GM23338 (cell line): ENCODE data around the gene AKAP17A. TPM values are rescaled to one million over a fixed set of nuclear protein-coding genes. Genes with fewer than 3 reads are reported as not detected.

Experiments used
- ATAC-seq: fragments of 200-7000 bp; cut with Tn5 transposase; 3 replicates; pipeline ENCODE4 v1.9.1; 2020
- DNase-seq: peaks from one replicate; pipeline ENCODE4 v3.0.0-alpha.2; 2015; ENCODE audit warnings: low spot score
- H2AFZ ChIP-seq: fragments of 200-600 bp; sonication (generic); 2 replicates; pipeline ENCODE4 v1.8.0; 2016; ENCODE audit warnings: antibody characterized with exemption, mild to moderate bottlenecking, moderate library complexity
- H3F3A ChIP-seq: fragments of 200-600 bp; sonication (generic); replicated peaks from 2 replicates; pipeline ENCODE4 v1.8.0; 2017; ENCODE audit warnings: antibody characterized with exemption, mixed run types, low read depth
- H3K27ac ChIP-seq: fragments of 200-600 bp; sonication (generic); 2 replicates; pipeline ENCODE4 v1.6.1; 2016; ENCODE audit warnings: low read depth
- H3K27me3 ChIP-seq: fragments of 200-600 bp; sonication (generic); 2 replicates; pipeline ENCODE4 v1.8.0; 2016; ENCODE audit warnings: mild to moderate bottlenecking, mixed run types, moderate library complexity; ENCODE audit not compliant: insufficient read depth
- H3K36me3 ChIP-seq: fragments of 200-600 bp; sonication (generic); 2 replicates; pipeline ENCODE4 v1.8.0; 2016; ENCODE audit warnings: mild to moderate bottlenecking; ENCODE audit not compliant: insufficient read depth
- H3K4me1 ChIP-seq: fragments of 200-600 bp; sonication (generic); 2 replicates; pipeline ENCODE4 v1.8.0; 2016; ENCODE audit warnings: mild to moderate bottlenecking, moderate library complexity; ENCODE audit not compliant: insufficient read depth
- H3K4me2 ChIP-seq: fragments of 200-600 bp; sonication (generic); 2 replicates; pipeline ENCODE4 v1.7.1; 2017; ENCODE audit warnings: mixed run types
- H3K4me3 ChIP-seq: fragments of 200-600 bp; sonication (generic); 2 replicates; pipeline ENCODE4 v1.6.1; 2016; ENCODE audit warnings: mixed run types
- H3K79me2 ChIP-seq: fragments of 200-600 bp; sonication (generic); replicated peaks from 2 replicates; pipeline ENCODE4 v1.8.0; 2017; ENCODE audit warnings: mild to moderate bottlenecking; ENCODE audit not compliant: insufficient read depth
- H3K9me2 ChIP-seq: fragments of 200-600 bp; sonication (generic); 2 replicates; pipeline ENCODE4 v1.8.0; 2017; ENCODE audit not compliant: insufficient read depth
- H4K20me1 ChIP-seq: fragments of 200-600 bp; sonication (generic); replicated peaks from 2 replicates; pipeline ENCODE4 v1.8.0; 2017; ENCODE audit warnings: mild to moderate bottlenecking; ENCODE audit not compliant: insufficient read depth
- H3K27ac Mint-ChIP-seq: 2 replicates; pipeline ENCODE4 v1.8.0; 2020; ENCODE audit warnings: inconsistent platforms, mild to moderate bottlenecking, moderate library complexity, mixed read lengths
- H3K27me3 Mint-ChIP-seq: 3 replicates; pipeline ENCODE4 v1.8.0; 2022; ENCODE audit warnings: low read depth, mild to moderate bottlenecking, moderate library complexity, mixed read lengths, inconsistent platforms; ENCODE audit not compliant: insufficient read depth, poor library complexity
- H3K36me3 Mint-ChIP-seq: 3 replicates; pipeline ENCODE4 v1.8.0; 2021; ENCODE audit warnings: low read depth, mild to moderate bottlenecking, inconsistent platforms, moderate library complexity, mixed read lengths
- H3K4me1 Mint-ChIP-seq: 3 replicates; pipeline ENCODE4 v1.8.0; 2020; ENCODE audit warnings: mild to moderate bottlenecking, inconsistent platforms, mixed read lengths
- H3K4me3 Mint-ChIP-seq: 3 replicates; pipeline ENCODE4 v1.8.0; 2021; ENCODE audit warnings: moderate library complexity, mild to moderate bottlenecking, inconsistent platforms, mixed read lengths
- H3K9me3 Mint-ChIP-seq: 3 replicates; pipeline ENCODE4 v1.8.0; 2020; ENCODE audit warnings: moderate library complexity, mild to moderate bottlenecking, inconsistent platforms, mixed read lengths
- CREB1 ChIP-seq: fragments of 250-450 bp; sonication (Bioruptor Pico); IDR thresholded peaks from 2 replicates; pipeline ENCODE4 v1.5.0; 2020; ENCODE audit warnings: low read depth, mild to moderate bottlenecking, moderate library complexity
- EZH2phosphoT487 ChIP-seq: fragments of 200-600 bp; sonication (generic); IDR thresholded peaks from one replicate; pipeline ENCODE4 v1.8.1; 2018; ENCODE audit warnings: antibody characterized with exemption; ENCODE audit not compliant: unreplicated experiment
- NANOG ChIP-seq: IDR thresholded peaks from 2 replicates; pipeline ENCODE4 v1.6.1; 2016; ENCODE audit warnings: antibody characterized with exemption, borderline replicate concordance
- POLR2AphosphoS5 ChIP-seq: IDR thresholded peaks from 2 replicates; pipeline ENCODE4 v1.6.1; 2016; ENCODE audit warnings: antibody characterized with exemption, low read depth
- STAT1 ChIP-seq: IDR thresholded peaks from one replicate; pipeline ENCODE4 v1.6.1; 2016; ENCODE audit warnings: antibody characterized with exemption; ENCODE audit not compliant: unreplicated experiment
- ZNF331 ChIP-seq: fragments of 250-450 bp; sonication (Bioruptor Pico); IDR thresholded peaks from 2 replicates; pipeline ENCODE4 v1.5.0; 2020; ENCODE audit warnings: low read depth, mild to moderate bottlenecking, moderate library complexity
- polyA plus RNA-seq: library from polyadenylated mRNA; unstranded; fragments of >200 nt; fragmentation: Nextera tagmentation; extraction: Ambion mirVana; gene quantifications from 2 replicates; pipeline ENCODE4 v1.2.1, GENCODE V29; 2016
- total RNA-seq: library from RNA; depleted of rRNA; stranded (reverse); fragments of >200 nt; shearing (Covaris generic); gene quantifications from 2 replicates; pipeline ENCODE4 v1.2.3, GENCODE V29; 2014
- TF ChIP-seq, protein P1 (sequence below), 2 experiments: fragments of 200-600 bp in 1 of 2; sonication (generic) in 1 of 2; conservative IDR thresholded peaks; 2 replicates each; pipeline versions ENCODE4 v1.5.1 to v1.6.1; 2016 to 2017; ENCODE audit warnings: antibody characterized with exemption in 2 of 2, low read depth in 2 of 2, mild to moderate bottlenecking in 2 of 2, moderate library complexity in 1 of 2
- TF ChIP-seq, protein P2 (sequence below): IDR thresholded peaks from 2 replicates; pipeline ENCODE4 v1.6.1; 2016; ENCODE audit warnings: antibody characterized with exemption
- TF ChIP-seq, protein P3 (sequence below): fragments of 250-450 bp; sonication (Bioruptor Pico); IDR thresholded peaks from 2 replicates; pipeline ENCODE4 v1.5.0; 2020; ENCODE audit warnings: mild to moderate bottlenecking, moderate library complexity
- TF ChIP-seq, protein P4 (sequence below): IDR thresholded peaks from one replicate; pipeline ENCODE4 v1.6.1; 2018; ENCODE audit warnings: antibody characterized with exemption; ENCODE audit not compliant: unreplicated experiment

AKAP17A gene
- total and polyA plus RNA-seq, 2 experiments from 2014 or later, result 27.6 to 64.3 TPM

DNA sequence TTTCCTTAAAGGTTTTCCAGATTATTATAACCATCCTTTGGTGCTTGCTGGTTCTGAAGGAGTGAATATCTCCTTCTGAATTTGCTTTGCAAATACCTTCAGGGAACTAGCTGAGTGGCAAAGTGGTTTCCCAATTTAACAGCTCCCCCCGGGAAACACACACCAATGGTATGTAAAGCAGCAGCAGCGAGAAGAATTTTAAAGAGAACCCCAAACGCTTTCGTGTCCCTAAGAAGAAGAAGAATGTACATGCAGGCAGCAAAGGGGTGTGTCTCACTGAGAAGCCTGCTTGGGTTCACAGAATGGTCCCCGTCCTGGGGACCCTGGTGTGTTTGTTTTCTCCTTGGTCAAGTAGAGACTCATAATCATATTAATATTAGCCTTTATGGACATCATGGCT, 4.2 kb upstream of the AKAP17A start:
- H3K27me3 ChIP-seq, result no peaks in the 10 kb centered on the region
- Mint-ChIP-seq H3K4me1 (no peaks in the 10 kb centered on the region), H3K27ac (no peak overlapping the region), H3K27me3 (peaks cover 8% of the 10 kb centered on the region), H3K36me3 (peaks cover 6% of the 10 kb centered on the region; the same call in 1 of the 3 replicates), H3K9me3 (peaks cover 55% of the 10 kb centered on the region), H3K4me3 (no peak overlapping the region)
- H3K4me3 ChIP-seq, result no peak overlapping the region
- peak overlapping the region; percentile 74; the same call in 1 of the 2 replicates for H3K27ac ChIP-seq
- no peak for DNase-seq
- H2AFZ ChIP-seq, result peak overlapping the region; percentile 93
- no peaks in the 10 kb centered on the region; the same call in 1 of the 2 replicates for H4K20me1 ChIP-seq
- peaks cover 5% of the 10 kb centered on the region for H3F3A ChIP-seq
- peaks cover 4% of the 10 kb centered on the region for H3K79me2 ChIP-seq
- no peaks in the 10 kb centered on the region for H3K36me3 ChIP-seq
- ATAC-seq, result no peak
- no peaks in the 10 kb centered on the region for H3K9me2 ChIP-seq
- TF ChIP-seq ZNF331, result no peak
- TF ChIP-seq POLR2AphosphoS5, result no peak
- TF ChIP-seq STAT1, result no peak
- TF ChIP-seq CREB1, result no peak
- TF ChIP-seq, protein P1, sequence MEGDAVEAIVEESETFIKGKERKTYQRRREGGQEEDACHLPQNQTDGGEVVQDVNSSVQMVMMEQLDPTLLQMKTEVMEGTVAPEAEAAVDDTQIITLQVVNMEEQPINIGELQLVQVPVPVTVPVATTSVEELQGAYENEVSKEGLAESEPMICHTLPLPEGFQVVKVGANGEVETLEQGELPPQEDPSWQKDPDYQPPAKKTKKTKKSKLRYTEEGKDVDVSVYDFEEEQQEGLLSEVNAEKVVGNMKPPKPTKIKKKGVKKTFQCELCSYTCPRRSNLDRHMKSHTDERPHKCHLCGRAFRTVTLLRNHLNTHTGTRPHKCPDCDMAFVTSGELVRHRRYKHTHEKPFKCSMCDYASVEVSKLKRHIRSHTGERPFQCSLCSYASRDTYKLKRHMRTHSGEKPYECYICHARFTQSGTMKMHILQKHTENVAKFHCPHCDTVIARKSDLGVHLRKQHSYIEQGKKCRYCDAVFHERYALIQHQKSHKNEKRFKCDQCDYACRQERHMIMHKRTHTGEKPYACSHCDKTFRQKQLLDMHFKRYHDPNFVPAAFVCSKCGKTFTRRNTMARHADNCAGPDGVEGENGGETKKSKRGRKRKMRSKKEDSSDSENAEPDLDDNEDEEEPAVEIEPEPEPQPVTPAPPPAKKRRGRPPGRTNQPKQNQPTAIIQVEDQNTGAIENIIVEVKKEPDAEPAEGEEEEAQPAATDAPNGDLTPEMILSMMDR (conservative IDR thresholded peaks at IDR 0.05; ENCODE audit: low read depth in 2 of 2), result no peak
- TF ChIP-seq, protein P2, sequence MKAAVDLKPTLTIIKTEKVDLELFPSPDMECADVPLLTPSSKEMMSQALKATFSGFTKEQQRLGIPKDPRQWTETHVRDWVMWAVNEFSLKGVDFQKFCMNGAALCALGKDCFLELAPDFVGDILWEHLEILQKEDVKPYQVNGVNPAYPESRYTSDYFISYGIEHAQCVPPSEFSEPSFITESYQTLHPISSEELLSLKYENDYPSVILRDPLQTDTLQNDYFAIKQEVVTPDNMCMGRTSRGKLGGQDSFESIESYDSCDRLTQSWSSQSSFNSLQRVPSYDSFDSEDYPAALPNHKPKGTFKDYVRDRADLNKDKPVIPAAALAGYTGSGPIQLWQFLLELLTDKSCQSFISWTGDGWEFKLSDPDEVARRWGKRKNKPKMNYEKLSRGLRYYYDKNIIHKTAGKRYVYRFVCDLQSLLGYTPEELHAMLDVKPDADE, result no peak
- TF ChIP-seq, protein P3, sequence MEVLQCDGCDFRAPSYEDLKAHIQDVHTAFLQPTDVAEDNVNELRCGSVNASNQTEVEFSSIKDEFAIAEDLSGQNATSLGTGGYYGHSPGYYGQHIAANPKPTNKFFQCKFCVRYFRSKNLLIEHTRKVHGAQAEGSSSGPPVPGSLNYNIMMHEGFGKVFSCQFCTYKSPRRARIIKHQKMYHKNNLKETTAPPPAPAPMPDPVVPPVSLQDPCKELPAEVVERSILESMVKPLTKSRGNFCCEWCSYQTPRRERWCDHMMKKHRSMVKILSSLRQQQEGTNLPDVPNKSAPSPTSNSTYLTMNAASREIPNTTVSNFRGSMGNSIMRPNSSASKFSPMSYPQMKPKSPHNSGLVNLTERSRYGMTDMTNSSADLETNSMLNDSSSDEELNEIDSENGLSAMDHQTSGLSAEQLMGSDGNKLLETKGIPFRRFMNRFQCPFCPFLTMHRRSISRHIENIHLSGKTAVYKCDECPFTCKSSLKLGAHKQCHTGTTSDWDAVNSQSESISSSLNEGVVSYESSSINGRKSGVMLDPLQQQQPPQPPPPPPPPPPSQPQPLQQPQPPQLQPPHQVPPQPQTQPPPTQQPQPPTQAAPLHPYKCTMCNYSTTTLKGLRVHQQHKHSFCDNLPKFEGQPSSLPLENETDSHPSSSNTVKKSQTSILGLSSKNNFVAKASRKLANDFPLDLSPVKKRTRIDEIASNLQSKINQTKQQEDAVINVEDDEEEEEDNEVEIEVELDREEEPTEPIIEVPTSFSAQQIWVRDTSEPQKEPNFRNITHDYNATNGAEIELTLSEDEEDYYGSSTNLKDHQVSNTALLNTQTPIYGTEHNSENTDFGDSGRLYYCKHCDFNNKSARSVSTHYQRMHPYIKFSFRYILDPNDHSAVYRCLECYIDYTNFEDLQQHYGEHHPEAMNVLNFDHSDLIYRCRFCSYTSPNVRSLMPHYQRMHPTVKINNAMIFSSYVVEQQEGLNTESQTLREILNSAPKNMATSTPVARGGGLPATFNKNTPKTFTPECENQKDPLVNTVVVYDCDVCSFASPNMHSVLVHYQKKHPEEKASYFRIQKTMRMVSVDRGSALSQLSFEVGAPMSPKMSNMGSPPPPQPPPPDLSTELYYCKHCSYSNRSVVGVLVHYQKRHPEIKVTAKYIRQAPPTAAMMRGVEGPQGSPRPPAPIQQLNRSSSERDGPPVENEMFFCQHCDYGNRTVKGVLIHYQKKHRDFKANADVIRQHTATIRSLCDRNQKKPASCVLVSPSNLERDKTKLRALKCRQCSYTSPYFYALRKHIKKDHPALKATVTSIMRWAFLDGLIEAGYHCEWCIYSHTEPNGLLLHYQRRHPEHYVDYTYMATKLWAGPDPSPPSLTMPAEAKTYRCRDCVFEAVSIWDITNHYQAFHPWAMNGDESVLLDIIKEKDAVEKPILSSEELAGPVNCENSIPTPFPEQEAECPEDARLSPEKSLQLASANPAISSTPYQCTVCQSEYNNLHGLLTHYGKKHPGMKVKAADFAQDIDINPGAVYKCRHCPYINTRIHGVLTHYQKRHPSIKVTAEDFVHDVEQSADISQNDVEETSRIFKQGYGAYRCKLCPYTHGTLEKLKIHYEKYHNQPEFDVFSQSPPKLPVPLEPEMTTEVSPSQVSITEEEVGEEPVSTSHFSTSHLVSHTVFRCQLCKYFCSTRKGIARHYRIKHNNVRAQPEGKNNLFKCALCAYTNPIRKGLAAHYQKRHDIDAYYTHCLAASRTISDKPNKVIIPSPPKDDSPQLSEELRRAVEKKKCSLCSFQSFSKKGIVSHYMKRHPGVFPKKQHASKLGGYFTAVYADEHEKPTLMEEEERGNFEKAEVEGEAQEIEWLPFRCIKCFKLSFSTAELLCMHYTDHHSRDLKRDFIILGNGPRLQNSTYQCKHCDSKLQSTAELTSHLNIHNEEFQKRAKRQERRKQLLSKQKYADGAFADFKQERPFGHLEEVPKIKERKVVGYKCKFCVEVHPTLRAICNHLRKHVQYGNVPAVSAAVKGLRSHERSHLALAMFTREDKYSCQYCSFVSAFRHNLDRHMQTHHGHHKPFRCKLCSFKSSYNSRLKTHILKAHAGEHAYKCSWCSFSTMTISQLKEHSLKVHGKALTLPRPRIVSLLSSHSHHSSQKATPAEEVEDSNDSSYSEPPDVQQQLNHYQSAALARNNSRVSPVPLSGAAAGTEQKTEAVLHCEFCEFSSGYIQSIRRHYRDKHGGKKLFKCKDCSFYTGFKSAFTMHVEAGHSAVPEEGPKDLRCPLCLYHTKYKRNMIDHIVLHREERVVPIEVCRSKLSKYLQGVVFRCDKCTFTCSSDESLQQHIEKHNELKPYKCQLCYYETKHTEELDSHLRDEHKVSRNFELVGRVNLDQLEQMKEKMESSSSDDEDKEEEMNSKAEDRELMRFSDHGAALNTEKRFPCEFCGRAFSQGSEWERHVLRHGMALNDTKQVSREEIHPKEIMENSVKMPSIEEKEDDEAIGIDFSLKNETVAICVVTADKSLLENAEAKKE (CRISPR knock-in tag), result no peak
- TF ChIP-seq EZH2phosphoT487, result no peak
- no peak for TF ChIP-seq NANOG
- TF ChIP-seq, protein P4, sequence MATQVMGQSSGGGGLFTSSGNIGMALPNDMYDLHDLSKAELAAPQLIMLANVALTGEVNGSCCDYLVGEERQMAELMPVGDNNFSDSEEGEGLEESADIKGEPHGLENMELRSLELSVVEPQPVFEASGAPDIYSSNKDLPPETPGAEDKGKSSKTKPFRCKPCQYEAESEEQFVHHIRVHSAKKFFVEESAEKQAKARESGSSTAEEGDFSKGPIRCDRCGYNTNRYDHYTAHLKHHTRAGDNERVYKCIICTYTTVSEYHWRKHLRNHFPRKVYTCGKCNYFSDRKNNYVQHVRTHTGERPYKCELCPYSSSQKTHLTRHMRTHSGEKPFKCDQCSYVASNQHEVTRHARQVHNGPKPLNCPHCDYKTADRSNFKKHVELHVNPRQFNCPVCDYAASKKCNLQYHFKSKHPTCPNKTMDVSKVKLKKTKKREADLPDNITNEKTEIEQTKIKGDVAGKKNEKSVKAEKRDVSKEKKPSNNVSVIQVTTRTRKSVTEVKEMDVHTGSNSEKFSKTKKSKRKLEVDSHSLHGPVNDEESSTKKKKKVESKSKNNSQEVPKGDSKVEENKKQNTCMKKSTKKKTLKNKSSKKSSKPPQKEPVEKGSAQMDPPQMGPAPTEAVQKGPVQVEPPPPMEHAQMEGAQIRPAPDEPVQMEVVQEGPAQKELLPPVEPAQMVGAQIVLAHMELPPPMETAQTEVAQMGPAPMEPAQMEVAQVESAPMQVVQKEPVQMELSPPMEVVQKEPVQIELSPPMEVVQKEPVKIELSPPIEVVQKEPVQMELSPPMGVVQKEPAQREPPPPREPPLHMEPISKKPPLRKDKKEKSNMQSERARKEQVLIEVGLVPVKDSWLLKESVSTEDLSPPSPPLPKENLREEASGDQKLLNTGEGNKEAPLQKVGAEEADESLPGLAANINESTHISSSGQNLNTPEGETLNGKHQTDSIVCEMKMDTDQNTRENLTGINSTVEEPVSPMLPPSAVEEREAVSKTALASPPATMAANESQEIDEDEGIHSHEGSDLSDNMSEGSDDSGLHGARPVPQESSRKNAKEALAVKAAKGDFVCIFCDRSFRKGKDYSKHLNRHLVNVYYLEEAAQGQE, result no peak
- H3K4me1 ChIP-seq, result peaks cover 5% of the 10 kb centered on the region; the same call in 1 of the 2 replicates
- peak overlapping the region; percentile 51 for H3K4me2 ChIP-seq
